HFF-Myc (cell line): ENCODE results near the gene VPS37C.

ENCODE experiments used
- DNase-seq: peaks from one replicate; pipeline ENCODE4 v3.0.0-alpha.2; 2011; ENCODE audit warnings: low read depth; ENCODE audit errors: extremely low read depth
- H3K4me3 ChIP-seq: replicated peaks from 2 replicates; pipeline ENCODE4 v1.5.1; 2011; ENCODE audit warnings: low read depth, mild to moderate bottlenecking, control low read depth, low read length
- TF ChIP-seq, protein P1 (sequence below): IDR thresholded peaks from 2 replicates; pipeline ENCODE4 v1.5.1; 2012; ENCODE audit warnings: mild to moderate bottlenecking, low read depth, low read length, control low read depth; ENCODE audit errors: missing control alignments

VPS37C gene

GRCh38 chr11:61158691-61159381 is 2.4 kb downstream of the VPS37C start:
- DNase-seq: no peak
- no peak overlapping the region for H3K4me3 ChIP-seq
- TF ChIP-seq, protein P1, sequence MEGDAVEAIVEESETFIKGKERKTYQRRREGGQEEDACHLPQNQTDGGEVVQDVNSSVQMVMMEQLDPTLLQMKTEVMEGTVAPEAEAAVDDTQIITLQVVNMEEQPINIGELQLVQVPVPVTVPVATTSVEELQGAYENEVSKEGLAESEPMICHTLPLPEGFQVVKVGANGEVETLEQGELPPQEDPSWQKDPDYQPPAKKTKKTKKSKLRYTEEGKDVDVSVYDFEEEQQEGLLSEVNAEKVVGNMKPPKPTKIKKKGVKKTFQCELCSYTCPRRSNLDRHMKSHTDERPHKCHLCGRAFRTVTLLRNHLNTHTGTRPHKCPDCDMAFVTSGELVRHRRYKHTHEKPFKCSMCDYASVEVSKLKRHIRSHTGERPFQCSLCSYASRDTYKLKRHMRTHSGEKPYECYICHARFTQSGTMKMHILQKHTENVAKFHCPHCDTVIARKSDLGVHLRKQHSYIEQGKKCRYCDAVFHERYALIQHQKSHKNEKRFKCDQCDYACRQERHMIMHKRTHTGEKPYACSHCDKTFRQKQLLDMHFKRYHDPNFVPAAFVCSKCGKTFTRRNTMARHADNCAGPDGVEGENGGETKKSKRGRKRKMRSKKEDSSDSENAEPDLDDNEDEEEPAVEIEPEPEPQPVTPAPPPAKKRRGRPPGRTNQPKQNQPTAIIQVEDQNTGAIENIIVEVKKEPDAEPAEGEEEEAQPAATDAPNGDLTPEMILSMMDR: no peak

DNA sequence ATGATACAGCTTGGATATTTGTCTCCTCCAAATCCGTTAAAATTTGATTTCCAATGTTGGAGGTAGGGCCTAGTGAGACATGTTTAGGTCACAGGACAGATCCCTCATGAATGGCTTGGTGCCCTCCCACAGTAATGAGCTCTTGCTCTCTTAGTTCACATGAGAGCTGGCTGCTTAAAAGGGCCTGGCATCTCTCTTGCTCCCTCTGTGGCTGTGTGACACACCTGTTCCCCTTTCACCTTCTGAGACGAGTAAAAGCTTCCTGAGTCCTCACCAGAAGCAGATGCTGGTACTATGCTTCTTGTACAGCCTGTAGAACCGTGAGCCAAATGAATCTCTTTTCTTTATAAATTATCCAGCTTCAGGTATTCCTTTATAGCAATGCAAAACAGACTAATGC is 3.5 kb downstream of the VPS37C start:
- no peak for DNase-seq
- TF ChIP-seq, protein P1: no peak
- H3K4me3 ChIP-seq: no peak overlapping the region

GRCh38 chr11:61155741-61156140 is 5.5 kb downstream of the VPS37C start:
- DNase-seq: no peak
- TF ChIP-seq, protein P1: no peak
- no peak overlapping the region for H3K4me3 ChIP-seq

DNA sequence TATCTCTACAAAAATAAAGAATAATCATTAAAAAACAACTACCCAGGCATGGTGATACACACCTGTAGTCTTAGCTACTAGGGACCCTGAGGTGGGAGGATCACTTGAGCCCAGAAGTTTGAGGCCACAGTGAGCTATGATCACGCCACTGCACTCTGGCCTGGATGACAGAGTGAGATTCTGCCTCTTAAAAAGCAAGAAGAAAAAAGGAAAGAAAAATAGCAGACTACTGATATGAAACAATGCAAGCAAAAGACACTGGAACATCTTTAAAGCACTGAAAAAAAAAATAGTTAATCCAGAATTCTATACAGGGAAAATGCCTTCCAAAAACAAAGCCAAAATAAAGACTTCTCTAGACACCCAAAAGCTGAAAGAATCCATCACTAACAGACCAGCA is 5.9 kb downstream of the VPS37C start:
- TF ChIP-seq, protein P1: no peak
- H3K4me3 ChIP-seq: no peak overlapping the region
- no peak for DNase-seq

DNA sequence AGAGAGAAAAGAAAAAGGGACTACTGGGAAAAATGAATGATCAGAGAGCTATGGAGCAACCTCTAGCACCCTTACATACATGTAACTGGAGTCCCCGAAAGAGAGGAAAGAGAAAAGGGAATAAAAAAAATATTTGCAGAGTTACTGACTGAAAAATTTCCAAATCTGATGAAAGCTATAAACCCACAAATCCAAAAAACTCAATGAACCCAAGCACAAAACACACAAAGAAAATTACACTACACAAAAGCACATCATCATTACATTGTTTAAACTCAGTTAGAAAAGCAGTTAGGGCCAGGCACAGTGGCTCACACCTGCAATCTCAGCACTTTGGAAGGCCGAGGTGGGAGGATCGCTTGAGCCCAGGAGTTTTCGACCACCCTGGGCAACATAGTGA is 6.7 kb downstream of the VPS37C start:
- DNase-seq: no peak
- H3K4me3 ChIP-seq: no peak overlapping the region
- TF ChIP-seq, protein P1: no peak

DNA sequence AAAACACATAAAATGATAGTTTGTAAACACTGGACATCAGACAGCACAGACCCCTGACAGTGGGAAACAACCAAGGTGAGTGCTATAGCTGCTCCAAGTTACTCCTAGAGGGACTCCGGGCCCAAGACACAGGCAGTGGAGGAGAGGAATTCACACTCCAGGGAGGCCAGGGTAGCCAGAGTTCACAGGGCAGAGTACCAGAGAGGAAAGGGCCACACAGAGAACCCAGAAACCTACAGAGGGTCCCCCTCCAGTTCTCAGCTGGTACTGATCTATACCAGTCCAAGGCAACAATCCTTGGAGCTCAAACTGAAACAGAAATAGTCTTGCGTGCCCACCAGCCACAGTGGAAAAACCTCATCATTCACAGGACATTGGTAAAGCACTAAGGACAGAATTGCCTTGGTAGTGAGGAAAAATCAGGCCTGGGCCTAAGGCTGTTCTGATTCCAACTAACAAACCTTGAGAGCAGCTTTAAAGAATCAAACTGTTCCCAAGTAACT is 7.6 kb downstream of the VPS37C start:
- H3K4me3 ChIP-seq: no peak overlapping the region
- no peak for DNase-seq

More for the DNA sequence above, 7.6 kb downstream of the VPS37C start:
- TF ChIP-seq, protein P1: no peak
